GM19193 (cell line): ENCODE results near the gene CYRIA.

Experiments
- POLR2A ChIP-seq: IDR thresholded peaks from 4 replicates; pipeline ENCODE4 v1.6.1; 2011; ENCODE audit not compliant: insufficient read depth, insufficient read length; ENCODE audit errors: extremely low read depth

The CYRIA gene

DNA sequence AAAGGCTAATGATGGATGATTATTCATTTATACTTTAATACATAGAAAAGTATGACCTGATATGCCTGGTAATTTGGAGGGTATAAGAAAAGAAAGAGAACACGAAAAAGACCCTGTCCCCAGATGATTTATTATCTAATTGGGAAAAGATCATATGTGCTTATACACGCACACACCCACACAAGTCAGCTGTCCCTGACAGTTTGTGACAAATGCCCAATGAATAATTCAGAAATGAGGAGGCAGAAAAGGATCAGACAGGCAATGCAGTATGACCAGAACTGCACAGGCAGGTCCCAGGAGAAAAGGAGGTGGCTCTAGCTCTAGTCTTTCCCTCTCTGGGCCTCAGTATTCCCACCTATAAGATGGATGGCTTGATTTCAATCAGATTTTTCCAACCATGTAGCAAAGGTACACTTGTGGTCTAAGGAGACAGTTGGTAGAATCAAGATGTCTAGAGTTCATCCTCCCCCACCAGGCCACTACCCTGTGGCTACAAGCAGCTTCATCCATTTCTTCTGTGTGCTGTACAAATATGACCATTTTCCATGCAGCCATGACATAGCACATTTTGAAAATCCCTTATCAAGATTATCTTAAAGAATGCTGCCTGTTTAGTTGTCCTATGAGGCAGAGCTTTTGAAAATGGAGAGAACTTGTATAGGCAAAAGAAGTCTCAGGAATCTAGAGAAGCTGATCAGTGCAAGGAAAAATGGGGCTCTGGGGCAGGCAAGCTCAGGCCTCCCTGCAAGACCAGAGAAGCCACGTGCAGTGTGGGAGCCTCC lies 19.7 kb downstream of the CYRIA start:
- TF ChIP-seq POLR2A = no peak

DNA sequence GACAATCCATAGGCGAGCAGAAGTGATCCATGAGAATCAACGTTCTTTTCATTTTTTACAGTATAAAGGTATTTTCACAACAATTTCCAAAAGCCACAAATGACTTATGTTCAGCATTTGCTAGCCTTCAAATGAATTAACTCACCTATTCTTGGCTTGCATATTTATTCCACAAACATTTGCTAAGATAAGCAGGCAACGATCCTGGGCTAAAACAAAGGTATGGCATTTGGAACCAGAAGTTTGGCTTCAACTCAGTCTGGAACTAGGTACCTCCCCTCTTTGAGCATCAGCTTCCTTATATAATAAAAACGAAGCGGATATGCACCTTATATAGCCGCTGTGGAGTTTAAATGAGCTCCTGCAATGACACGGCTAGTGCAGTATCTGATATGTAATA lies 20.5 kb downstream of the CYRIA start:
- TF ChIP-seq POLR2A = no peak

DNA sequence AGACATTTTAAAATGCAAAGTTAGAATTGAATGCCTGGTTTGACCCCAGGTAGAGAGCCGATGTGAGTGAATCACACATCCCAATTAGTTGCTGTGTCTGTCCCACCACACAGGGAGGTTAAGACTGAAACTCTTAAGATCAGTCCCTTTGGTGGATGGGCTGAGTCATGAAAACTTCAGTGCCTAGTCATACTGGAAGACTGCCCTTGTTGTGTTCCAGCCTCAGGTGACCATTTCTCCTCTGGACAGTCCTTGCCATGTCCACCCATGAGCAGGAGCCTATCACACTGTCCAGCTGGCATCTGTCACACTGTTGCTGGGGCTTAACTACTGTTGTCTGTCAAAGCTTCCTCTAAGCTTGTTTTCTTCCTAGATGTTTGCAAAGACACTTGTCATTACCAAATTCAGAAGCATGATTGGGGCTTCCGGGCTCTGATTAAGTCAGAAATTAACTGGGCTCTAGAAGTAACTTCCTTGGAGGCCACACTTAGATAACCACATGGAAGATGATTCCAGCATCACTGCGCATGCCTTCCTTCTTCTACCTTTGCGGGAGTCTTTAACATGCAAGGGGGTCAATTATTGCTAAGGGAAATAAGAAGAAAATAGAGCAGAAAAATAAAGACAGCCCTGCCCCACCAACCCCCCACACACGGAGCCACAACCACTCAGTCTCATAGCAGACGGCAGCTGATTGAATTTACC lies 21.3 kb downstream of the CYRIA start:
- no peak for TF ChIP-seq POLR2A

DNA sequence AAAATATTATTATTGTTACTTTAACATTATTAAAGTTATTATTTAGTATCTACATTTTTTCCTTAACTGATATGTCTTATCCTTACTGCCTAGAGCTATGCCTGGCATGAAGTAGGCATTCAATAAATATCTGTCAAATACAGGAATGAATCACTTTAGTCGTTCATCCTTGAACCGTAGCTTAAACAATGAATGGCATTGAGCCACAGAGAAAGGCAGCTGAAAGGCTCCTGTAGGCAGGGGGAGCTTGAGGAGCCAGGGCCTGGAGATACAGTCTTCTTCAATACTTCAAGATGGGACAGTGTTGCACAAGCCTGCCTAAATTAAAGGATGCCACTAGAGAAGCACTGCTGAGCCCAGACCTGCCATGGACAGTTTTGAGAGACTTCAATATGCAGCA lies 22.5 kb downstream of the CYRIA start:
- no peak for TF ChIP-seq POLR2A

DNA sequence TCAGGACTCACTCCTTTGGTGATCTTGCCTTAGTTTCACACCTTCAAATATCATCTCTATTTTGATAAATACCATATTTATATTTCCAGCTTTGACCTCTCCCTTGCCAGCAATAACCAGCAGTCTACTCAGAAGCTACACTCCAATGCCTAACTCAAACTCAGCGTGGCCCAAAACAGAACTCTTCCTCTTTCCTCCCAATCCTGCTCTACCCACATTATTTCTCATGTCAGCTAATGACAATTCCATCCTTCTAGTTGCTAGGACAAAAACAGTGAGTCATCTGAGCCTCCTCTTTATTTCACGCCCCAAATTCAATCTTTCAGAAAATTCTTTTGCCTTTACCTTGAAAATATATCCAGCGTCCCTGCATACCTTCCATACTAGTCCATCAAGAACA lies 23.5 kb downstream of the CYRIA start:
- TF ChIP-seq POLR2A = no peak

DNA sequence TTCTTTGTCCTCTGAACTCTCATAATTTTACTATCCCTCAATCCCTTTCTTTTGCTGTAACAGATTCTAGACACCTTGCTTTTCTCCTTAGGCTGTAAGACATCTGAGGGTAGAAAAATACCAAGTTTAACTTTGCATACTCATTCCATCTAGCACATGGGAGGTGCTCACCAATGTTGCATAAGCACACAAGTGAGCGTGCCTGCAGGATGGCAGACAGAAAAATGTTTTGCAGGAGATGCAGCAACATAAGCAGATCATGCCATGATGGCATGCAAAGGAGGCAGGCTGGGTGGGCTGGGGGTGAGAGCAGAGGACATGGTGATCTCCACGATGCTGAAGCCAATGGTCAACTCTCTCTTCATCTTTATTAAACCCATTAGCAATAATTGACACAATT lies 24.1 kb downstream of the CYRIA start:
- TF ChIP-seq POLR2A = no peak

DNA sequence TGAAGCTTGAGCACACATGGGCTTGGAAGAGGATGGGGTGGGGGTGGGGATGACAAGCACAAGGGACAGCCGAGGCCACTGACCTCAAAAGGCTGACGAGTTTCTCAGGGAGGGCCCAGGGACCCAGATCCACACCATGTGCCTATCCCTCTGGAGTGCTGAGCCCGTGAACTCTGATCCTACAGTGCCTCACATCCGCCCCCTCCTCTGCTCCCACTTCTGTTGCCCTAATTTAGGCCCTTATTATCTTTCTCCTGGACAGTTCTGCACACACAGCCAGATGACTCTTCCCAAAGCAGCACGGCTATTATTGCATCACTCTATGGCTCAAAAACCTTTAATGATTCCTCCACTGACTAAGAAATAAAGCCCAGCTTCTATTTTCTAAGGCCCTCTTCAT lies 24.8 kb downstream of the CYRIA start:
- no peak for TF ChIP-seq POLR2A

DNA sequence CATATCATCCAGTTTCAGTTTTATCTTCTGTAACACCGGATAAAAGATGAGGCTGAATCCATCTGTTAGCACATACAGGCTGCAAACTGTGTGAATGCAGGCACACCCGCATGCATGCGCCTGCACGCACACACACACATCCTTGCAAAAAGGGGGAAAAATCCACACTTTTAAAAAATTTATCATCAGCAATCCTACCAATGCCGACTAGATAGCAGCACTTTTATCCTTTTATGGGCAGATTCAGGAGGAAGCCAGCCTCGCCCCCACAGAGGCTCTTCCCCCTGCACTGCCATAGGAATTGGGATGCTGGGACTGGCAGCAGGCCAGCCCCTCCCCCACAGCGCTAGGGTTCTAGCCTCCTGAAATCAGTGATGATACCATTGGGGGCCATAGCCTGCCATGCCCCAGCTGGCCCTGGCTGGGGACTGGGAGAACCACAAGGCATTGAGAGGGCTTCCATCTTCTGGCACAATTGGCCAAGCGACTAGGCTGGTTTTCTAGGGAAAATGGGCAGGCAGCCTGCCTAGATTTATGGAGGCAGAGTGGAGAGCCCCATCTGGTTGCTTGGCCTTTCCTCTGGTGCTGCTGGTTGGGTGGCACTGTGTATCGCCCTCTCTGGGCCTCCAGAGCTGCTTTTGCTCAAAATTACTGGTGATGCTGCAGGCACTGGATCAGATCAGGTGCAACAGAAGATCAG lies 25.5 kb downstream of the CYRIA start:
- TF ChIP-seq POLR2A = no peak

DNA sequence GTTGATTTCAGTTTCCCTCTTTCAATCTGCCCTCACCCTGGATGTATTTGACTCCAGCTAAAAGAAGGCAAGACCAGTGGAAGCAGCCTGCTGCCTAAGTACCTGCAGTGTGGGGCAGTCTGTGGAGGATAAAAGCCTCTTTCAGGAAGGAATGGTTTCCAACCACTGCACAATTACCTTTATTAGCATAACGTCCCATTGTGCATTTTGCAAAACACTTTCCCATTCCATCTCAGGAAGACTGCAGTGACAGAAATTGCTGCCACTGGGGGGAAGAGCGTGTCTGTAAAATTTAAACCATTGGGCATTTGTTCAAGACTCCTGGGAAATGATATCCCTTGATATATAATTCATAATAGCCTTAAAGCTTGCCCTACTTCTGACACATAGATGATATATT lies 26.2 kb downstream of the CYRIA start:
- TF ChIP-seq POLR2A = no peak

DNA sequence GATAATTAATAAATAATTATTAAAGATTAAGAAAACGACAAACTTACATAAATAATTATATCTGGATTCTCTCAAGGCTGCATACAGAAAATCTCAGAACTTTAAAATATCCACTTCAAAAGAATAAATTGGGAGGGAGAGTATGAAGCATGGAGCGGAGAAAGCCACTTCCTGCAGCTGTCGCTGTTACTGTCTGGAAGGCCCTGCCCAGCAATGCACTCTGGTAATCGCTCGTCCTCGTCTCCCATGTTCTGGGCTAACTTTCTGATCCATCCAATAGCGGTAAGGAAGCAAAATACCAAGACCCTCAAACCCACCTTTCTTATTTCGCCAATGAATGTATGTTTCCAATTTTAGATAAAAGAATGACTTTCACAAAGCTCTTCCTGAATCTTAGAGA lies 26.7 kb downstream of the CYRIA start:
- no peak for TF ChIP-seq POLR2A

DNA sequence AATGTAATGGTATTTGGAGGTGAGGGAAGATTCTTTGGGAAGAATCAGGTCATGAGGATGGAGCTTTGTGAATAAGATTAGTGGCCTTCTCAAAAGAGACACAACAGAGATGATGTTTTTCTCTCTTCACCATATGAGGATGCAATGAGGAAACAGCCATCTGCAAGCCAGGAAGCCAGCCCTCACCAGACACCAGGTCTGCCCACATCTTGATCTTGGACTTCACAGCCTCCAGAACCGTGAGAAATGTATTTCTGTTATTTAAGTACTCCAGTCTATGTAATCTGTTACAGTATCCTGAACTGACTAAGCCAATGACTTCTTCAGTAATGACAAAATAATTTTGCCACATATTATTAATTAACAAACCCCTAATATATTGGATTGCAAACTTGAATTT lies 28.3 kb downstream of the CYRIA start:
- no peak for TF ChIP-seq POLR2A

DNA sequence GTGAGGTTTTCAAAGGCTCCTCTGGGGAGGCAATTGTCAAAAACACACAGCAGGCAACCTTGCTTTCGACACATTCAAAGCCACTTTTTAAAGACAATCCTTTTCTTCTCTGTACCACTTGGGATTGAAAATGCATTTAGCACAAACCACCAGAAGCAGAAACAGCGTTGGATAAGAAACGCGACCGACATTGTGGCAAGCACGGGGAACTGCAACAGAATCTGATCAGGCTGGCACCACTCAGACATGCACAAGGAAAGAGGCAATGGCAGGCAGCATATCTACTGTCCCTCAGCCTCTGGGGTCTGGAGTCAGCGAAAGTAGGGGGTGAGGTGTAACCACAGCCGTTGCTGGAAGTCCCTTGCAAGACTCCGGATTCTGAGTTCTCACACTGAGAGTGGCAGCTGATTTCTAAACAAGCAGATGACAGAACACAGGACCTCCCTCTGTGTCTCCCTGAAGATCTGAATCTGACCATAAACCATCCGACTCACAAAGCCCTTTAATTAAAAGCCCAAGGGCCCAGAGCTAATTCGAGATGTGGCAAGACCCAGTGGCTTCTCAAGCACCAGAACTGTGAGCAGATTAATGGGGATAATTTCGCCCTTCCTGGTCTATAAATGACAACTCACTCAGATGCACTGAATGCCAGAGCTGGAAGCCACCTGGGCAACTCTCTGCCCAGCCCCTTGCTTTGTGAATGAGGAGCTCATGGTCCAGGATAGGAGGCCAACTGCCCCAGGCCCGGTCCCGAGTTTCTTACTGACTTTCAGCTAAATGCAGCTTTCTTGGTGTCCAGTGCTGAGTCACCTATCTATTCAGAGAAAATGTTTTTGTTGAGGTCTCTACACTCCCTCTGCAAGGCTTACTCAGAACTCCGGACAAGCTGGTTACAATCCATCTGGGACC lies 29.6 kb downstream of the CYRIA start:
- no peak for TF ChIP-seq POLR2A

DNA sequence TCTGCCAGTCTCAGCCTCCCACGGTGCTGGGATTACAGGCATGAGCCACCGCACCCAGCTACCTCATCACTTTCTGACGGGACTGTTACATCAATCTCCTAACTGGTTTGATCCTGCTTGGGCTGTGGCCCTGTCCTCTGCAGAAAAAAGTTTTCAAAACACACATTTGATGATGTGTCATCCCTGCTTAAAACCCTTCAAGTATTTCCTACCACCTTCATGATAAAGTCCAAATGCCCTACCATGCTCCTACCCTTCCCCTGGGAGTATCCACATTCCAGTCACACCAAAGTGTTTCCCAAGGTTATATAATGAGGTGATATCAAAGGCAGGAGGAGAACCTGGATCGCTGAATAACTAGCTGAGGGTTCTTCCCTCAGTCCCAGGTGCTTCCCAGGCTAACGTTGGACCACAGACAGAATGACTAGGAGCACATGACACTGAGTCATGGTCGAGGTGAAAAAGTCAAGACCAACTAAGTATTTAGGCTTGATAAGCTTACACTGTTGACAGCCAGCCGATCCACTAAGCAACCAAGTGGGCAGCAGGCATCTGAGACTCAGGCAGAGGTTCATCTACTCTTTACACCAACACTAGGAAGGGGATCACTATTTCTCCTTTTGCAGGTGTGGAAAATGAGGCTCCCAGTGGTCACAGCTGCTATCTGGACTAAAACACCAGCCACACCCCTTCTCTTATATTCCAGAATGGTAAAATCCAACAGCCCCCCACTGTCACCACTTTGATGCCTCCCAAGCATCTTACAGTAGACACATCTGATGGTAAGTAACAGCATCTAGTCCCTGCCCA lies 31.8 kb downstream of the CYRIA start:
- no peak for TF ChIP-seq POLR2A

DNA sequence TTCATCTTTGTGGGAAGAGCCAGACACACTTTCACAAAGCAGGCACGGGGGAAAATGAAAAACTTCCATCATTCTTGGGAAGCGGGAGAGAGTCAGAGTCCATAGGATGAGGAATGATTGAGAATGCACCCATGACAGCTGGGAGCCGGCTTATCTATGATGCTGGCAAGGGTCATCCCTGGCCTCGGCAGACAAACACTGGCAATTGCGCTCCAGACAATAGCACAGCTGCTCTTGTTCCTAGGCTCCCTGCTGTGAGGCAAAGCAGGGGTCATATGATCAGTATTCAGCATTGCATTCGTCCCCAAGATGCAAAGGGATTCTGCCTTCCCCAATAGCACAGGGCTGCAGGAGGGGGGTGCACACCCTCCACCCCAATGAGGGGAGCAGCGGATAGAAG lies 33.0 kb downstream of the CYRIA start:
- TF ChIP-seq POLR2A = no peak
